ENCODE data around the gene CRTC2.

- TF ChIP-seq CTCF (IDR thresholded peaks at IDR 0.05; ENCODE audit: low read depth, low read length) (no peak), EZH2phosphoT487 (IDR thresholded peaks at IDR 0.05; ENCODE audit: low read depth) (no peak)
Observed at GRCh38 chr1:153908071-153908470, 50.3 kb downstream of the CRTC2 start.
